Cardiac septum (tissue), 1 donor: ENCODE results near the gene PSMD14. TPM values are rescaled to one million over a fixed set of nuclear protein-coding genes. Genes with fewer than 3 reads are reported as not detected.

Experiments used
- DNase-seq: peaks from one replicate; pipeline ENCODE4 v3.0.0-alpha.2; 2020; ENCODE audit warnings: low spot score
- intact Hi-C: fragments of 100-400 bp; cut with DNase I; formaldehyde crosslinking; loops from one replicate; pipeline ENCODE4 v1.14.0; 2022
- total RNA-seq: library from RNA; stranded (reverse); fragmentation: NEBNext Ultra II Directional; extraction: Animal tissue kit (Norgen Biotek cat#: 25700); gene quantifications from one replicate; pipeline ENCODE4 v1.2.1, GENCODE V29; 2021
- donor health status: DM: no; HTN: no; CAD: no.

PSMD14 gene
- total RNA-seq, 1 donor from 2014 or later = 46.0 TPM

DNA sequence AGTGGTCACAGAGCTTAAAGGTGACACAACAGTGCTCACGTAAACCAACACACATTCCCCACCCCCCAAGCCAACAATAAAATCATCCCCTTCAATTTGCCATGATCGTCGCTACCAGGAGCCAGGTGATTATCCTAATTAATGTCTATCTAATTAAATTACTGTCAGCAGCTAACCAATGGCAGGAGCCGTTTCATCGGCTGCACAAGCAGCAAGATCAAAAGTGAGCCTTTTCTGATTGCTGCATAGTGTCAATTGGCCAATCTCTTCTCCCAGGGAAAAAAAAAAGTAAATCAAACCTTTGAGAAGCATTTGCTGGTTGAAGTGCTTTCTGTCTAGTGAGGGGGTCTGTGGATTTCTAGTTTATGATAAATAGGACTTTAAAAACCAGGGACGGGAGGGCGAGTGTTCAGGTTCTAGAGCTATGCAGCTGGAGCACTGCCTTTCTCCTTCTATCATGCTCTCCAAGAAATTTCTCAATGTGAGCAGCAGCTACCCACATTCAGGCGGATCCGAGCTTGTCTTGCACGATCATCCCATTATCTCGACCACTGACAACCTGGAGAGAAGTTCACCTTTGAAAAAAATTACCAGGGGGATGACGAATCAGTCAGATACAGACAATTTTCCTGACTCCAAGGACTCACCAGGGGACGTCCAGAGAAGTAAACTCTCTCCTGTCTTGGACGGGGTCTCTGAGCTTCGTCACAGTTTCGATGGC lies 107.9 kb downstream of the PSMD14 start, which contains the start of gene TBR1:
Gene TBR1, plus strand, starts transcription at position 311 of the 721 bp plus-strand sequence. Its CDS starts 114 bp downstream, at position 425.
- DNase-seq = no peak
- intact Hi-C loops = no loop called here

DNA sequence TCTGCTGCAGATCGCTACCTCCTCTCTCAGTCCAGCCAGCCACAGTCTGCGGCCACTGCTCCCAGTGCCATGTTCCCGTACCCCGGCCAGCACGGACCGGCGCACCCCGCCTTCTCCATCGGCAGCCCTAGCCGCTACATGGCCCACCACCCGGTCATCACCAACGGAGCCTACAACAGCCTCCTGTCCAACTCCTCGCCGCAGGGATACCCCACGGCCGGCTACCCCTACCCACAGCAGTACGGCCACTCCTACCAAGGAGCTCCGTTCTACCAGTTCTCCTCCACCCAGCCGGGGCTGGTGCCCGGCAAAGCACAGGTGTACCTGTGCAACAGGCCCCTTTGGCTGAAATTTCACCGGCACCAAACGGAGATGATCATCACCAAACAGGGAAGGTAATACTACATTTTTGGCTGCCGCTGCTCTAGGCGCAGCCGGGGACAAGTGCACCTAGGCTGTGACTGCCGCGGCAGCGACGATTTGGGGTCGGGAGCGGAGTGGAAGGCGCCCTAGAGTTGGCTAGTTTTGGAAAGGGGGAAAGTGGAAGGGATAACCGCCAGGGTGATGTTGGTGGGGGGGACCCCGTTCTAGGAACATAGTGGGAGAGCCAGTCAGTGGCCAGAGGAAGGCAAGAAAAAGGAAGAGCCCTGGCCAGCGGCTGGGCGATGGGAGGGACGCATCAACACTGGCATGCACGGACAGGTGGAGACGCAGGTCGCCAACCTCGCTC lies 108.6 kb downstream of the PSMD14 start:
- DNase-seq = no peak
- intact Hi-C loops = no loop called here

DNA sequence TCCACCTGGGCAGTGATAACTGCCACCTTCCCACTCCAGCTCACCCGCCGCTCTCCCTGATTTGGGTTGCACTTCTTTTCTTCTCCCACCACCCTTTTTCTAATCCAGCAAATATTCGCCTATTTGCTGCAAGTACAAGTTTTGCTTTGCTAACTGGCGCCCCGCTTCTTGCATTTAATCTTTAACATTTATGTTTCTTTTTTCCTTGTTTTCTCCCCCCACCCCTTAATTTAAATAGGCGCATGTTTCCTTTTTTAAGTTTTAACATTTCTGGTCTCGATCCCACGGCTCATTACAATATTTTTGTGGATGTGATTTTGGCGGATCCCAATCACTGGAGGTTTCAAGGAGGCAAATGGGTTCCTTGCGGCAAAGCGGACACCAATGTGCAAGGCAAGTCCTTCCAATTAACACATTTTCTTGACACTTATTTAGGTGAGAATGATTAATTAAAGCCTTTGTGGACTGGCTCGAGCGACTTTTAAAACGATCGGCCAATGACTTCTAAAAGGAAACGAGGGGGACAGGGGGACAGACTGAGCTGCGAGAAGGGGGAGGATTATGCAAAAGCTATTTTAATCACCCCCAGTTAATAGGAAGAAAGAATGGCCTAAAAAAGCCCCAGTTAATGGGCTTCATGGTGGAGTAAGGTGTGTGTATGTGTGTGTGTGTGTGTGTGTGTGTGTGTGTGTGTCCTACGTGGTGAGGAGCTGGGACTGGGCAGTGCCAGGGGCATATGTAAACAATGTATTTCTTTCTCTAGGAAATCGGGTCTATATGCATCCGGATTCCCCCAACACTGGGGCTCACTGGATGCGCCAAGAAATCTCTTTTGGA lies 109.4 kb downstream of the PSMD14 start:
- intact Hi-C loops = no loop called here
- no peak for DNase-seq

DNA sequence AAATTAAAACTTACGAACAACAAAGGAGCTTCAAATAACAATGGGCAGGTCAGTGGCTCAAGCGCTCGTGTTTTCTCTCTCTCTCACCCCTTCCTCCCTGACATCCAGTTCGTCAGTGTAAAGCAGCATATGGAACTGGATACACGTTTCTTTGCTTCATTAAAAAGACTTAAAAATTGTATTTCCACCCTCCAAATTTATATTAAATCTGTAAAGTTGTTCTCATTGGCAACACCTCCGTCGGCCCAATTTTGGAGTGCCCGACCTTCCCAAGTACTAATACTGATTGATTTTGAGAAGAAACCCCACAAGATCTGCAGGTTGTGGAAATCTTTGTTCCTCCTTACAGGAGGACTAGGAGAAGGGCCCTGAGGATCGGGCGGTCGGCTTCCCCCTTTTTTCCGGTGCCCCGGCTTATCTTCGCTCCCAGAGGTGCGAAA lies 110.1 kb downstream of the PSMD14 start:
- intact Hi-C loops = no loop called here
- no peak for DNase-seq

DNA sequence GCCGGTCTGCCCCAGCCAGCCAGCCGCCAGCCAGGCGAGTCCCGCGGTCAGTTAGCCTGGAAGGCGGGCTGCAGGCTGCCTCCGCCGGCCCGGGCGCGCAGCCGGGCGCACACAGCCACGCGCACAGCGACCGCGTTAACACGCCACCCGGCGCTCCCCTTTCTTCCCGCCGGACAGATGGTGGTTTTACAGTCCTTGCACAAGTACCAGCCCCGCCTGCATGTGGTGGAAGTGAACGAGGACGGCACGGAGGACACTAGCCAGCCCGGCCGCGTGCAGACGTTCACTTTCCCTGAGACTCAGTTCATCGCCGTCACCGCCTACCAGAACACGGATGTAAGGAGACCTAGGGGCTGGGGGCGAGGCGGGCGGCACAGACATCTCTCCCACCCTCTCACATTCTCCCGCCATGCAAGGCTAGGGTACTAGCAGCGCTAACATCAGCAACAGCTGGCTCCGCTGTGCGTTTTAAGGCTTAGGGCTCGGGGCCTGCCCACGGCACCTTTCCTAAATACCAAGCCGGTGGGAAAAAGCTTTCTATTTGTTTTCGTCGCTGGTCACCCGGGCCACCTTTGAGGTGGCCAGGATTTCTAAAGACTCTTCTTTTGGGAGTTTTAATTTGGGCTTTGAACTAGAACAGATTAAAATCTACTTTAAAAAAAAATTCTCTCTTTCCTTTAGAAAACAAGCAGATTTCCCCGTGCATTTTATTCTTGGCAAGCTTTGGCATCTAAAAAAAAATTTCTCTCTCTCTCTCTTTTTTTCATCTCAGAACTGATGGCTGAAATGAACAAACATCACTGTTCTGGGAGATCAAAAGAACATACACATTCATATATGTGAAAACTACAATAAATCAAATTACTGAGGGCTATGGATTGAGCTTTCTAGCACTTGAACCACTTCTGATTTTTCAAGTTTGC lies 110.8 kb downstream of the PSMD14 start:
- intact Hi-C loops = no loop called here
- no peak for DNase-seq

DNA sequence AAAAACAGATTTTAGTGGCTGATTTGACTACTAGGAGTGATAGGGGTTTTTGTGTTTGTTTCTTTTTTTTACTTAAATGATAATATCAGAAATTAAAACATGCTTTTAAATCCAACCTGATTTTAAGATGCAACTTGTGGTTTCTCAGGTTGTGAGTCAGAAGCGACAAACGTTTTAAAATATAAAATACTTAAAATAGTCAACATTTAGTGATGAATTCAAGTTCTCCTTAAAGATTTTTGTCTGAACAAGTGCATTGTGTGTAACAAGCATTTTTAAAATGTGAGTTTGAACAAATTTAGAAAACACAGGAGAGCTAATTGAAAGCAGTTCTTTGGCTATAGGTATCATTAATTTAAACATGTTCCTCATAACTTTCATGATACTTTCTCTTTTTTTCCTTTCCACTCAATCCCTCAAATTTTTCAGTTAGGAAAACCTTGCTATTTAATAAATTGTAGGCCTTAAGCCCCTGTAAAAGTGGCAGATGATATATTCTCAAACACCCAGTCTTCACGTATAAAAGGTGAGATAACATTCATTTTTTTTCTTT lies 111.5 kb downstream of the PSMD14 start:
- intact Hi-C loops = no loop called here

DNA sequence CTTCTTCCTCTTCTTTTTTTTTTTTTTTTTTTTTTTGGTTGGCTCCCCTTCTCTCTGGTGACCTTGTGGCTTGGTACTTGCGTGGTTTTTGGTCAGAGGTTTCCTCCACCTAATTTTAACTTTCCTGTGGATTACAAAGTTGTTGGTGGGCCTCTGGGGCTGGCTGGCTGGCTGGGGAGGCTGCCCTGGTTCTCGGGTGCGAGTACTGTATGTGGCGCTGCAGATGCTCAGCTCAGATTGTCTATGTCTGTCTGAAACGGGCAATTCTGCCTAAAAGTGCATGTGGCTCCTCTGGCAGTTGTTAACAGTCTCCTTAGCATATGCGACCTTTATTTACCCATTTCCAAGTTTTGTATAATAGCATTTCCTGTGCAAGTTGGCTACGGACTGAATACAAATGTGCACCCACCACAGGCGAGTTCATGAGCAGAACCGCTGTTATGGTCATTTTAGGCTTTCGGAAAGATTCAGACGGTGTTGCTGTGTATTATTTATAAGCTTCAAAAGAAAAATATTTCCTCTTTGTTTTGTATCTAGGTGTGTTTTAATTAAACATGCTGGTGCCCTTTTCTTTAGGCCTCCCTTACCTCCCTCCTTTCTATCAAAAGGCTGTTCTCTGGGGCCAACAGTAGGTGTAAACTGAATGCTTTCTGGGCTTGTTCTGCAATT lies 112.3 kb downstream of the PSMD14 start:
- intact Hi-C loops = no loop called here
- no peak for DNase-seq

More for the DNA sequence above, 111.5 kb downstream of the PSMD14 start:
- no peak for DNase-seq

DNA sequence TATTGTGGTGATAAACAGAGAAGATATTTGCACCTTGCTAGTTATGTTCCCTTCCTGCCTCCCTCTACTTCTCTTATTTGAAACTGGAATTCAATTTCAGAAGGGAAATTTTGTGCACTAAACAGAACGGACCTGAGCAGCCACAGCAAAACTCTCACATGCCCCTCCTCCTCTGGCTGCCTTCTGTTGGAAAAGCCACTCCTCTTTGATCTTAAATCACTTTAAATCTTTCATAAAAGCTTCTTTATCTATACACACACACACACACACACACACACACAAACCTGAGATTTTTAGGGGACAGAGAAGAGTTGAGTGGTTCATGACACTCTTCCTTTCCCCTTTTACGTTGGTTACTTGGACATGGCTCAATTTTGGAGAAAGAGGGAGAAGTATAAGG lies 113.5 kb downstream of the PSMD14 start:
- intact Hi-C loops = no loop called here
- no peak for DNase-seq

DNA sequence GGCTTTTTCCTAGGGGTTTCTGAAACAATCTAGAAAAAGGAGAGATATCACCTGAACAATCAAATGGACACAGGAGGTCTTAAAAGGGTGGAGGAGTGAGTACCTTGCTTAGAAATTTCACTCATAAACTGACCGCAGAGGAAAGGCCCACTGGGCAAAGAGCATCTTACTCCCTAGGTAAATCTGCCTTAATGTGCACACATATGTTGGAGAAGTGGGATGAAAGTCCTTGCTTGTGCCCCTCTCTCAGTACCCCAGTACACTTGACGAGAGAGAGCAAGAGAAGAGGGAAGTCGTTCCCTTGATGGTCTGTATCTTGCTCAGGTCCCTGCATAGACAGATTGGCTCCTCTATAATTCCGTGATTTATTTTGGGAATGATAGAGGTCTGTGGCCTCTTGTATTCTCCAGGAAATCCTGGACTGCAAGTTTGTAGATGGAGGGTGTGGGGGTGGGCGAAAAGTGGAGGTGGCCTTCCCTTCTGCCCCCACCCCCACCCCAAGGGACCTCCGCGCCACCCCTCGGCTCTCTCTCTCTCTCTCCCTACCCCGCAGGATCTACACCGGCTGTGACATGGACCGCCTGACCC lies 114.7 kb downstream of the PSMD14 start:
- intact Hi-C loops = no loop called here

DNA sequence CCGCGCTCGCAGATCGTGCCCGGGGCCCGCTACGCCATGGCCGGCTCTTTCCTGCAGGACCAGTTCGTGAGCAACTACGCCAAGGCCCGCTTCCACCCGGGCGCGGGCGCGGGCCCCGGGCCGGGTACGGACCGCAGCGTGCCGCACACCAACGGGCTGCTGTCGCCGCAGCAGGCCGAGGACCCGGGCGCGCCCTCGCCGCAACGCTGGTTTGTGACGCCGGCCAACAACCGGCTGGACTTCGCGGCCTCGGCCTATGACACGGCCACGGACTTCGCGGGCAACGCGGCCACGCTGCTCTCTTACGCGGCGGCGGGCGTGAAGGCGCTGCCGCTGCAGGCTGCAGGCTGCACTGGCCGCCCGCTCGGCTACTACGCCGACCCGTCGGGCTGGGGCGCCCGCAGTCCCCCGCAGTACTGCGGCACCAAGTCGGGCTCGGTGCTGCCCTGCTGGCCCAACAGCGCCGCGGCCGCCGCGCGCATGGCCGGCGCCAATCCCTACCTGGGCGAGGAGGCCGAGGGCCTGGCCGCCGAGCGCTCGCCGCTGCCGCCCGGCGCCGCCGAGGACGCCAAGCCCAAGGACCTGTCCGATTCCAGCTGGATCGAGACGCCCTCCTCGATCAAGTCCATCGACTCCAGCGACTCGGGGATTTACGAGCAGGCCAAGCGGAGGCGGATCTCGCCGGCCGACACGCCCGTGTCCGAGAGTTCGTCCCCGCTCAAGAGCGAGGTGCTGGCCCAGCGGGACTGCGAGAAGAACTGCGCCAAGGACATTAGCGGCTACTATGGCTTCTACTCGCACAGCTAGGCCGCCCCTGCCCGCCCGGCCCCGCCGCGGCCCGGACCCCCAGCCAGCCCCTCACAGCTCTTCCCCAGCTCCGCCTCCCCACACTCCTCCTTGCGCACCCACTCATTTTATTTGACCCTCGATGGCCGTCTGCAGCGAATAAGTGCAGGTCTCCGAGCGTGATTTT lies 115.5 kb downstream of the PSMD14 start:
- no peak for DNase-seq
- intact Hi-C loops = no loop called here

More for the DNA sequence above, 114.7 kb downstream of the PSMD14 start:
- no peak for DNase-seq

DNA sequence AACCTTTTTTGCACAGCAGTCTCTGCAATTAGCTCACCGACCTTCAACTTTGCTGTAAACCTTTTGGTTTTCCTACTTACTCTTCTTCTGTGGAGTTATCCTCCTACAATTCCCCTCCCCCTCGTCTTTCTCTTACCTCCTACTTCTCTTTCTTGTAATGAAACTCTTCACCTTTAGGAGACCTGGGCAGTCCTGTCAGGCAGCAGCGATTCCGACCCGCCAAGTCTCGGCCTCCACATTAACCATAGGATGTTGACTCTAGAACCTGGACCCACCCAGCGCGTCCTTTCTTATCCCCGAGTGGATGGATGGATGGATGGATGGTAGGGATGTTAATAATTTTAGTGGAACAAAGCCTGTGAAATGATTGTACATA lies 116.2 kb downstream of the PSMD14 start:
- intact Hi-C loops = no loop called here
- no peak for DNase-seq

DNA sequence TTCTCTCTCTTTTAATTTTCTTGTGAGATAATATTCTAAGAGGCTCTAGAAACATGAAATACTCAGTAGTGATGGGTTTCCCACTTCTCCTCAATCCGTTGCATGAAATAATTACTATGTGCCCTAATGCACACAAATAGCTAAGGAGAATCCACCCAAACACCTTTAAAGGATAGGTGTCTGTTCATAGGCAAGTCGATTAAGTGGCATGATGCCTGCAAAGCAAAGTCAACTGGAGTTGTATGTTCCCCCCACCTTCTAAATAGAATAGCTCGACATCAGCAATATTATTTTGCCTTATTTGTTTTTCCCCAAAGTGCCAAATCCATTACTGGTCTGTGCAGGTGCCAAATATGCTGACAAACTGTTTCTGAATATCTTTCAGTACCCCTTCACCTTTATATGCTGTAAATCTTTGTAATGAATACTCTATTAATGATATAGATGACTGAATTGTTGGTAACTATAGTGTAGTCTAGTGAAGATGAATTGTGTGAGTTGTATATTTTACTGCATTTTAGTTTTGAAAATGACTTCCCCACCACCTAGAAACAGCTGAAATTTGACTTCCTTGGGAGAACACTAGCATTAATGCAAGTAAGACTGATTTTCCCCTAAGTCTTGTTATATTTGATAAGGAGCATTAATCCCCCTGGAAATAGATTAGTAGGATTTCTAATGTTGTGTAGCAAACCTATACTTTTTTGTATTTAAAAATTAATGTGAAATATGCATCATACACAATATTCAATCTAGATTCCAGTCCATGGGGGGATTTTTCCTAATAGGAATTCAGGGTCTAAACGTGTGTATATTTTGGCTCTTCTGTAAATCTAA lies 116.9 kb downstream of the PSMD14 start:
- intact Hi-C loops = no loop called here
- DNase-seq = no peak

DNA sequence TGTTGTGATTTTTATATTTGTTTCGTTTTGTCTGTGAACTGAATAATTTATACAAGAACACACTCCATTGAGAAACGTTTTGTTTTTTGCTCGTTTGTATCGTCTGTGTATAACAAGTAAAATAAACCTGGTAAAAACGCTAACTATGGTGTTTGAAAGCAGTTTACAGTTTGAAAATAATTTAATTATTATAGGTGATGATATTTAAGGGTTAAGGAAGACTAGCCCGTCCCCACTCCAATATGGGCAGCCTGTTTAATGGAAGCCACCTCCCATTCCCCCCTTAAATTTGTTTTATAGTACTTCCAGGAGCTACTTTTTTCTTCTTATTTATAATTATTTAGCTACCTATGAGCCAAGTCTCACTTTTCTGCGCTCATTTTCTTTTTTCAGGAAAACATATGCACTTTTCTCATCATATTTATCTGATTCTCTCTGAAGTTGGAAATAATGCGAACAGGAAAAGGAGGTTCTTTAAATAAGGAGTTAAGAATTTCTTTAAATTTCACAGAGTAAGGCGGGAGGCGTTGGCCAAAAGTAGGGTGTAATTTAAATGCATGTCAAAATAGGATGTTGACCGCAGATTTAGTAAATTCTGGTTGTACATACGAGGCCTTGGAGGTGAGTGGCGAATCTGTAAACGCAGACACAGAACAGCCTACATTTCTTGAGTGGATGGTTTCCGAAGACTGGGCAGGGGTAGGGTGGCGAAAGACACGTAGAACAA lies 117.7 kb downstream of the PSMD14 start:
- intact Hi-C loops = no loop called here
- DNase-seq = no peak

DNA sequence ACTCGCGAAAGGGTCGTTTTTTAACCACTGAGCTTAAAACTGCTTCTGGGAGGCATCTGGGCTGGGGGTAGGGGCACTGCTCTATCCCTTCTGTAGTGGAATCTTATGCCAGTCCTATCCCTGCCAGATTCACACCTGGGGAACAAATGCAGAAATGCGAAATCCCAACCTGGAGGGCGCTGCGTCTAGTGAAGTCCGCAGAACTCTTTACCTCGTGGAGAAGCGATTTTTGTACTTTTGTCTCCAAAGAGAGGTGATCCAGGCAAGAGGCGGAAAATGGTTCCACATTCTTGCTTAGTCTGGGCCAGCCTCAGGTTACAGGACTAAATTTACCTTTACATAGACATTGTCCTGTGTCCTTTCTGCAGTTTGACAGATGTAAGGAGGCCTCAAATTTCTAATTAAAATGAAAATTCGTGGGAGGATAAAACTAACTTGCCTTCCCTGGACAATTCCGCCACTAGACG lies 118.3 kb downstream of the PSMD14 start:
- intact Hi-C loops = no loop called here

More for the DNA sequence above, 118.3 kb downstream of the PSMD14 start:
- DNase-seq = no peak
